CD4-positive, alpha-beta T cell (primary cell): ENCODE data around the gene NAA50. TPM values are rescaled to one million over a fixed set of nuclear protein-coding genes. Genes with fewer than 3 reads are reported as not detected.

ENCODE experiments used
- ATAC-seq: fragments of 200-7000 bp; cut with Tn5 transposase; one replicate; pipeline ENCODE4 v1.10.0; 2022; ENCODE audit warnings: mild to moderate bottlenecking; ENCODE audit not compliant: poor library complexity
- CTCF ChIA-PET: fragments of 350-600 bp; sonication (Branson Sonifier 250); formaldehyde crosslinking; loops from one replicate; lab custom pipeline; 2021; ENCODE audit warnings: antibody characterized with exemption, inconsistent platforms; lab: Charles Lee
- POLR2A ChIA-PET: fragments of 350-600 bp; sonication (Branson Sonifier 250); formaldehyde crosslinking; loops from one replicate; lab custom pipeline; 2021; ENCODE audit warnings: antibody characterized with exemption, inconsistent platforms; lab: Charles Lee
- DNase-seq, 14 experiments: peaks; one replicate each; pipeline ENCODE4 v3.0.0-alpha.2; 2013 to 2020; ENCODE audit warnings: mixed read lengths in 2 of 14
- H3K27ac ChIP-seq, 2 donors: one replicate each; pipeline versions ENCODE4 v1.5.1 to v1.7.0; 2013; ENCODE audit warnings: low read length in 2 of 2, low read depth in 1 of 2, mild to moderate bottlenecking in 1 of 2
- H3K27me3 ChIP-seq, 2 experiments: 1 replicate in 1 of 2; 2 replicates in 1 of 2; pipeline versions ENCODE4 v1.6.1 to v1.7.0; 2013; ENCODE audit warnings: low read length in 2 of 2, control low read depth in 1 of 2, mild to moderate bottlenecking in 1 of 2, moderate library complexity in 1 of 2; ENCODE audit not compliant: insufficient read depth in 2 of 2, control insufficient read depth in 1 of 2
- H3K36me3 ChIP-seq: one replicate; pipeline ENCODE4 v1.6.1; 2013; ENCODE audit warnings: low read length, control low read depth; ENCODE audit not compliant: insufficient read depth
- H3K4me1 ChIP-seq: one replicate; pipeline ENCODE4 v1.6.1; 2013; ENCODE audit warnings: low read length, control low read depth; ENCODE audit not compliant: insufficient read depth
- H3K4me3 ChIP-seq: one replicate; pipeline ENCODE4 v1.5.1; 2013; ENCODE audit warnings: mild to moderate bottlenecking, low read length, moderate library complexity
- H3K9me3 ChIP-seq, 2 experiments: 1 replicate in 1 of 2; 2 replicates in 1 of 2; pipeline versions ENCODE4 v1.6.1 to v1.7.0; 2013; ENCODE audit warnings: low read length in 2 of 2, mild to moderate bottlenecking in 2 of 2, control low read depth in 1 of 2, moderate library complexity in 1 of 2; ENCODE audit not compliant: control insufficient read depth in 1 of 2, insufficient read depth in 1 of 2
- H3K27ac Mint-ChIP-seq: one replicate; pipeline ENCODE4 v1.8.0; 2020; ENCODE audit warnings: mixed read lengths
- H3K27me3 Mint-ChIP-seq: one replicate; pipeline ENCODE4 v1.8.0; 2021; ENCODE audit warnings: mixed read lengths
- H3K36me3 Mint-ChIP-seq: one replicate; pipeline ENCODE4 v1.8.0; 2021; ENCODE audit warnings: low read depth, mixed read lengths
- H3K4me1 Mint-ChIP-seq: one replicate; pipeline ENCODE4 v1.8.0; 2021; ENCODE audit warnings: low read depth, mixed read lengths
- H3K4me3 Mint-ChIP-seq: one replicate; pipeline ENCODE4 v1.8.0; 2020; ENCODE audit warnings: mild to moderate bottlenecking, mixed read lengths
- H3K9me3 Mint-ChIP-seq: one replicate; pipeline ENCODE4 v1.8.0; 2020; ENCODE audit warnings: mixed read lengths
- intact Hi-C, 2 experiments: fragments of 100-400 bp; cut with DNase I in 1 of 2; cut with micrococcal nuclease in 1 of 2; formaldehyde crosslinking; loops; one replicate each; pipeline versions ENCODE4 v1.15.1 to v1.9.0; 2023 to 2025; cut with DNase I, micrococcal nuclease
- total RNA-seq, 174 experiments: library from RNA in 2 of 174; stranded (reverse) in 2 of 174; gene quantifications; one replicate each; pipeline ENCODE4 v1.2.3 and lab custom pipeline; 2021 to 2026
- TF ChIP-seq, protein P1 (sequence below): fragments of 200-600 bp; IDR thresholded peaks from one replicate; pipeline ENCODE4 v1.8.0; 2022; ENCODE audit warnings: antibody characterized with exemption, mild to moderate bottlenecking

Gene NAA50
- total RNA-seq, 2 experiments from 2014 or later = 46.6 to 48.0 TPM

- Mint-ChIP-seq H3K4me1 (no peaks in the 10 kb centered on the region), H3K4me3 (no peak overlapping the region), H3K27ac (no peak overlapping the region), H3K27me3 (peaks cover 48% of the 10 kb centered on the region), H3K36me3 (no peaks in the 10 kb centered on the region), H3K9me3 (no peaks in the 10 kb centered on the region)
- Histone ChIP-seq H3K4me3 (no peak overlapping the region), H3K27me3 (peaks cover 0 to 5% of the 10 kb centered on the region in 2 experiments), H3K4me1 (no peaks in the 10 kb centered on the region), H3K36me3 (no peaks in the 10 kb centered on the region), H3K9me3 (no peaks in the 10 kb centered on the region), H3K27ac (no peak overlapping the region)
- ChIA-PET CTCF (interaction anchor here (1.1 kb wide), 1 partner anchor 38 kb away, joined by 3 read pairs; no protein-coding TSS in a partner anchor), POLR2A (no interaction called here)
- intact Hi-C loops = no loop called here
- no peak for ATAC-seq
- TF ChIP-seq, protein P1, sequence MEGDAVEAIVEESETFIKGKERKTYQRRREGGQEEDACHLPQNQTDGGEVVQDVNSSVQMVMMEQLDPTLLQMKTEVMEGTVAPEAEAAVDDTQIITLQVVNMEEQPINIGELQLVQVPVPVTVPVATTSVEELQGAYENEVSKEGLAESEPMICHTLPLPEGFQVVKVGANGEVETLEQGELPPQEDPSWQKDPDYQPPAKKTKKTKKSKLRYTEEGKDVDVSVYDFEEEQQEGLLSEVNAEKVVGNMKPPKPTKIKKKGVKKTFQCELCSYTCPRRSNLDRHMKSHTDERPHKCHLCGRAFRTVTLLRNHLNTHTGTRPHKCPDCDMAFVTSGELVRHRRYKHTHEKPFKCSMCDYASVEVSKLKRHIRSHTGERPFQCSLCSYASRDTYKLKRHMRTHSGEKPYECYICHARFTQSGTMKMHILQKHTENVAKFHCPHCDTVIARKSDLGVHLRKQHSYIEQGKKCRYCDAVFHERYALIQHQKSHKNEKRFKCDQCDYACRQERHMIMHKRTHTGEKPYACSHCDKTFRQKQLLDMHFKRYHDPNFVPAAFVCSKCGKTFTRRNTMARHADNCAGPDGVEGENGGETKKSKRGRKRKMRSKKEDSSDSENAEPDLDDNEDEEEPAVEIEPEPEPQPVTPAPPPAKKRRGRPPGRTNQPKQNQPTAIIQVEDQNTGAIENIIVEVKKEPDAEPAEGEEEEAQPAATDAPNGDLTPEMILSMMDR = no peak
- no peak for DNase-seq
These were observed 38.2 kb downstream of the NAA50 start for GRCh38 chr3:113707835-113708234.

DNA sequence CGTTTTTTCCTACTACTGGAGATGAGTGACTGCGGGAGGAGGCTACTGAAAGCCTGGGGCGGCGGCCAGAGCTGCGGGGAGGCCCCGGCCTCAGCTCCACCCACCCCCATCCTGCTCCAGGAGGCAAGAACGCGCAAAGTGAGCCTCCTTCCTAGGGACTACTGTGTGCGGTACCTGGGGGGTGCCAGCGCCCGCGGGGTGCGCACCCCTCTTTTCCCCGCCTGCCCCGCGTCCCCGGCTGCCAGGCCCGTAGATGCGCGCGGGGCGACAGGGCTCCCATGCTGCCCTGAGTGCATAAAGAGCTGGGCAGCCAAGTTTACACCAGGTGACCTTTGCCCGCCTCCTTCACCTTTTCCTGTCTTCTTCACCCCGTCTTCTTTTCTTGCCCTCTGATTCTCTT, 47.1 kb downstream of the NAA50 start:
- Mint-ChIP-seq H3K4me1 (peaks cover 13% of the 10 kb centered on the region), H3K4me3 (peak overlapping the region; percentile 78), H3K36me3 (peaks cover 11% of the 10 kb centered on the region), H3K27me3 (no peaks in the 10 kb centered on the region), H3K27ac (no peak overlapping the region), H3K9me3 (no peaks in the 10 kb centered on the region)
- peaks cover 23% of the 10 kb centered on the region for H3K4me1 ChIP-seq
- ChIA-PET POLR2A (interaction anchor here (7.6 kb wide), 1 partner anchor 47 kb away, joined by 116 read pairs; the partner anchor contains the start of genes ATP6V1A and NAA50), CTCF (interaction anchor here (1.3 to 2.4 kb wide), 3 partner anchors 37 to 46 kb away, joined by 4 to 12 read pairs (median 8); partner anchors contain the start of gene NAA50)
- H3K27ac ChIP-seq = peak overlapping the region in 1 of 2 donors; percentile 54
- DNase-seq = peak in 5 of 14 experiments; percentile 5 to 31 (median 23)
- H3K9me3 ChIP-seq = no peaks in the 10 kb centered on the region
- H3K4me3 ChIP-seq = peak overlapping the region; percentile 7
- TF ChIP-seq, protein P1 = no peak
- ATAC-seq = no peak
- intact Hi-C loops = loop anchor here in 1 of 2 experiments (5.0 kb wide), 3 partner anchors 167 to 1453 kb away; partner anchors contain the start of genes CCDC191, QTRT2 and SIDT1
- no peaks in the 10 kb centered on the region for H3K36me3 ChIP-seq
- no peaks in the 10 kb centered on the region for H3K27me3 ChIP-seq

DNA sequence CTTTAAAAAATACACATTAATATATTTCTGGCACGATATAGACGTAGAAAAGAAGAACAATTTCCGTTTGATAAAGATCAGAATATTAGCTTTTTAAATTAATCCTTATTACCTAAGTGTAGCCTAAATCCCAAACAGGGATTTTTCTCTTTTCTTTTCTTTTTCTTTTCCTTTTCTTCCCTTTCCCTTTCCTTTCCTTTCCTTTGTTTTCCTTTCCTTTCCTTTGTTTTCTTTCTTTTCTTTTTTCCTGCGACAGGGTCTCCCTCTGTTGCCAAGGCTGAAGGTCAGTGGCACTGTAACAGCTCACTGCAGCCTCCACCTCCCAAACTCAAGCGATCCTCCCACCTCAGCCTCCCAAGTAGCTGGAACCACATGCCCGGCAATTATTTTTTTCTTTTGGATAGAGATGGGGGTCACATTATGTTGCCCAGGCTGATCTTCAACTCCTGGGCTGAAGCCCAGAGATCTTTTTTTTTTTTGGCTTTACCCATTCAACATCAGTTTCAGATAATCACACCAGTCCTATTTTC, 47.8 kb downstream of the NAA50 start:
- Histone ChIP-seq H3K9me3 (no peaks in the 10 kb centered on the region), H3K27me3 (no peaks in the 10 kb centered on the region), H3K27ac (peak overlapping the region; percentile 57 to 87), H3K4me1 (peaks cover 23% of the 10 kb centered on the region), H3K4me3 (peak overlapping the region; percentile 78), H3K36me3 (peaks cover 3% of the 10 kb centered on the region)
- ATAC-seq = no peak
- peaks cover 19% of the 10 kb centered on the region for H3K4me1 Mint-ChIP-seq
- TF ChIP-seq, protein P1 = no peak
- no peak overlapping the region for H3K27ac Mint-ChIP-seq
- no peaks in the 10 kb centered on the region for H3K27me3 Mint-ChIP-seq
- ChIA-PET CTCF (interaction anchor here (1.8 to 2.4 kb wide), 3 partner anchors 38 to 47 kb away, joined by 3 to 12 read pairs (median 8); partner anchors contain the start of gene NAA50), POLR2A (interaction anchor here (1.0 to 7.6 kb wide), 3 partner anchors 38 to 516 kb away, joined by 3 to 116 read pairs (median 10); partner anchors contain the start of genes ATP6V1A and NAA50)
- intact Hi-C loops = loop anchor here in 1 of 2 experiments (5.0 kb wide), 3 partner anchors 166 to 1454 kb away; partner anchors contain the start of genes CCDC191, QTRT2 and SIDT1
- peak overlapping the region; percentile 77 for H3K4me3 Mint-ChIP-seq
- H3K36me3 Mint-ChIP-seq = peaks cover 11% of the 10 kb centered on the region
- no peaks in the 10 kb centered on the region for H3K9me3 Mint-ChIP-seq
- no peak for DNase-seq
